GM19328 (cell line): ENCODE measurements around the gene ZNRF4.
"Not testable (repeated sequence)": the region's sequence is repeated elsewhere in the genome, so short reads cannot be mapped to it uniquely, and the experiment has no call there.

Source experiments
- ATAC-seq: cut with Tn5 transposase; IDR thresholded peaks from one replicate; pipeline ENCODE4 v1.9.1; 2021; ENCODE audit warnings: mild to moderate bottlenecking, moderate library complexity; ENCODE audit not compliant: unreplicated experiment

The ZNRF4 gene

GRCh38 chr19:5470264-5470671, 15.1 kb downstream of the ZNRF4 start:
- no peak for ATAC-seq

GRCh38 chr19:5472286-5472685, 17.1 kb downstream of the ZNRF4 start:
- no peak for ATAC-seq

GRCh38 chr19:5473646-5474045, 18.4 kb downstream of the ZNRF4 start:
- no peak for ATAC-seq

- no peak for ATAC-seq
Observed at GRCh38 chr19:5477451-5478215, 22.4 kb downstream of the ZNRF4 start.

- ATAC-seq: no peak
Observed at GRCh38 chr19:5478241-5478924, 23.2 kb downstream of the ZNRF4 start.

- no peak for ATAC-seq
Observed at GRCh38 chr19:5478925-5479588, 23.8 kb downstream of the ZNRF4 start.

GRCh38 chr19:5479958-5480357, 24.7 kb downstream of the ZNRF4 start:
- no peak for ATAC-seq

GRCh38 chr19:5480427-5480836, 25.2 kb downstream of the ZNRF4 start:
- no peak for ATAC-seq

GRCh38 chr19:5481957-5482356, 26.7 kb downstream of the ZNRF4 start:
- no peak for ATAC-seq

GRCh38 chr19:5484398-5485285, 29.4 kb downstream of the ZNRF4 start:
- no peak for ATAC-seq

- ATAC-seq: no peak
Observed at GRCh38 chr19:5485286-5485636, 30.0 kb downstream of the ZNRF4 start.

GRCh38 chr19:5485658-5486057, 30.4 kb downstream of the ZNRF4 start:
- not testable (repeated sequence) for ATAC-seq

- no peak for ATAC-seq
Observed at GRCh38 chr19:5487222-5487621, 32.0 kb downstream of the ZNRF4 start.

- ATAC-seq: no peak
Observed at GRCh38 chr19:5489551-5489950, 34.3 kb downstream of the ZNRF4 start.

GRCh38 chr19:5491565-5491964, 36.3 kb downstream of the ZNRF4 start:
- ATAC-seq: no peak

GRCh38 chr19:5492281-5492634, 37.0 kb downstream of the ZNRF4 start:
- ATAC-seq: no peak

GRCh38 chr19:5492635-5493409, 37.6 kb downstream of the ZNRF4 start:
- no peak for ATAC-seq

- ATAC-seq: no peak
Observed at GRCh38 chr19:5494773-5495172, 39.6 kb downstream of the ZNRF4 start.

- ATAC-seq: no peak
Observed at GRCh38 chr19:5495792-5496191, 40.6 kb downstream of the ZNRF4 start.

- ATAC-seq: no peak
Observed at GRCh38 chr19:5497297-5497696, 42.1 kb downstream of the ZNRF4 start.
